GM12872 (cell line): ENCODE data around the gene ITGB7.

Experiments used
- TF ChIP-seq, protein P1 (sequence below): IDR thresholded peaks from 3 replicates; pipeline ENCODE4 v1.5.1; 2011; ENCODE audit warnings: low read depth, mild to moderate bottlenecking, low read length, moderate library complexity; ENCODE audit not compliant: insufficient read depth

The ITGB7 gene

DNA sequence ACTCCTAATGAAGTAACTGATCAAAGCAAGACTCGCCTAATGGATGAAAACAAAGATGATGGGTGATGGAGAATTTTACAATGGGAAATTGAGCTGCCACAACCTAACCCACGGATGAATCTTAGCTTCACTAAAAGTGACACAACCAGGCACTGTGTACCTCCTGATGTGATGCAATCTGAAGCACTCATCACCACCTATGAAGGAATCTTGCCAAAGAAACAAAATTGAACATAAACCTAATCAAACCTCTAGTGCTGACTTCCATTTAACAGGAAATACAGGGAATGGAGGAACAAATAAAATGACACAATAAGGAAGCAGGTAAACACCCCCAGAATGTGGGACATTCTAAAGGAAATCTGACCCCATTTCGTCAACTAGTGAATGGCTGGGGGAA, 38.2 kb upstream of the ITGB7 start:
- TF ChIP-seq, protein P1, sequence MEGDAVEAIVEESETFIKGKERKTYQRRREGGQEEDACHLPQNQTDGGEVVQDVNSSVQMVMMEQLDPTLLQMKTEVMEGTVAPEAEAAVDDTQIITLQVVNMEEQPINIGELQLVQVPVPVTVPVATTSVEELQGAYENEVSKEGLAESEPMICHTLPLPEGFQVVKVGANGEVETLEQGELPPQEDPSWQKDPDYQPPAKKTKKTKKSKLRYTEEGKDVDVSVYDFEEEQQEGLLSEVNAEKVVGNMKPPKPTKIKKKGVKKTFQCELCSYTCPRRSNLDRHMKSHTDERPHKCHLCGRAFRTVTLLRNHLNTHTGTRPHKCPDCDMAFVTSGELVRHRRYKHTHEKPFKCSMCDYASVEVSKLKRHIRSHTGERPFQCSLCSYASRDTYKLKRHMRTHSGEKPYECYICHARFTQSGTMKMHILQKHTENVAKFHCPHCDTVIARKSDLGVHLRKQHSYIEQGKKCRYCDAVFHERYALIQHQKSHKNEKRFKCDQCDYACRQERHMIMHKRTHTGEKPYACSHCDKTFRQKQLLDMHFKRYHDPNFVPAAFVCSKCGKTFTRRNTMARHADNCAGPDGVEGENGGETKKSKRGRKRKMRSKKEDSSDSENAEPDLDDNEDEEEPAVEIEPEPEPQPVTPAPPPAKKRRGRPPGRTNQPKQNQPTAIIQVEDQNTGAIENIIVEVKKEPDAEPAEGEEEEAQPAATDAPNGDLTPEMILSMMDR = no peak

DNA sequence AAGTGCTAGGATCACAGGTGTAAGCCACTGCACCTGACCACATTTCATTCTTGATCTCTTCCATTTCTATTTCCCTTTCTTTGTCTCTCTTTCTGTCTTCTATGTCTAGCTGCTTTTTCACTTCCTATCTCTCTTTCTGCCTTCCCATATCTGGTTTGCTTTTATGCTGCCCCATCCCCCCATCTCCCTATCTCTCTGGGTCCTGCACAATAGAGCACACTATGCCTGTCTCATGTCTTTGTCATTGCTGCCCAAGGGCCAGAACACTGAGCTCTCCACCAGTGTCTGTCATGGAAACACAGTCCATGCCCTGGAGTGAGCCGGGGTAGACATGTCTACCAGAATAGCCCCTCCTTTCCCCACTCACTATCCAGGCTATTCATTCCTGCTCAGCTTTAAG, 37.3 kb upstream of the ITGB7 start:
- TF ChIP-seq, protein P1 = no peak

DNA sequence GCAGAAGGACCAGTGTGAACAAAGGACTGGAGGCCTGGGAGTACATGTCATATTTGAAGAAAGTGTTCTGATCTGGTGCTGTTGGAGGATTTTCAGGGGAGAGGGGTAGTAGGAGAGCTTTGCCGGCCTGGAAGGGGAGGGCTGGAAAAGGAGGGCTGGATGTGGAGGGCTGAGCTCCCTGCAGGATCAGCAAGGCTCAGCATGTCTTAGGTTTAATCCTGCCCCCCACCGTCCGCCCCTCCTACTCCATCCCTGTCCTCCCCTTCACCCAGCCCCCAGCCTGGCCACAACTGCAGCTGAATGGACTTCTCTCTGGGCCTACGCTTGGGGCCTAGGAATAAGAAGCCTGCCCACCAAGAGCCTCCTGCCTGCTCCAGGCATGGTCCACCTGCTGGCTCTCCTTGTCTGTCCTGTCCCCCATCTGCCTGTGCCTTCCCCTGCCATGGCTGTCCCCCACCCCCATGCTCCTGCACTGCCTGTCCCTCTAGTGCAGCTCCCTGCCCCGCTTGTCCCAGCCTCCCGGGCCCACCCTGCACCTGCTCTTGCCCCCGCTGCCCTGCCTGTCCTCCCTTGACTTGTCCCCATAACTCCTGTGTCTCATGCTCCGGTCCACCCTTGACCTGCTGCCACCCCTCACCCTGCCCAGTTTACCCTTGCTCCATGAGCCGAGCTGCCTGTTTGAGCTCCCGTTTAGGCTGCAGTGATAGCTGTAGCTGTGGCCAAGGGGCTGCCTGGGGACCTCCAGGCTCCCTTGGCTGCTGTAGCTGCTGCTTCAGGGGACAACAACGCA, 34.8 kb upstream of the ITGB7 start:
- TF ChIP-seq, protein P1 = no peak

DNA sequence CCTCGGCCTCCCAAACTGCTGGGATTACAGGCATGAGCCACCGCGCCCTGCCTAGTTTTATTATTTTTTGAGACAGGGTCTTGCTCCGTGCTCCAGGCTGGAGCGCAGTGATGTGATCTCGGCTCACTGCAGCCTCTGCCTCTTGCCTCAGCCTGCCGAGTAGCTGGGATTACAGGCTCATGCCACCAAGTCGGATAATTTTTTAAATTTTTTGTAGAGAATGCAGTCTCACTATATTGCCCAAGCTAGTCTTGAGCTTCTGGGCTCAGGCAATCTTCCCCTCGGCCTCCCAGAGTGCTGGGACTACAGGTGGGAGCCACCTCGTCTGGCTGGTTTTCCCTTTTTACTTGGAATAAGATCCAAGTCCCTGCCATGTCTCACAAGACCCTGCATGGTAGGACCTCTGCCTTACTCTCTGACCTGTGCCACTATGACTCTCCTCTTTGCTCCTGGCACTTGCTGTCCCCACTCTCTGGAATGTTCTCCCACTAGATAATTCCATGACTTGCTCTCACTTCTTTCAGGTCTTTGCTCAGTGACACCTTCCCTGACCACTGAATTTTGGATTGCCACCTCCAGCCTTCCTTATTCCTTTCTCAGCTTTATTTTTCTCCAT, 32.7 kb upstream of the ITGB7 start:
- TF ChIP-seq, protein P1 = no peak

DNA sequence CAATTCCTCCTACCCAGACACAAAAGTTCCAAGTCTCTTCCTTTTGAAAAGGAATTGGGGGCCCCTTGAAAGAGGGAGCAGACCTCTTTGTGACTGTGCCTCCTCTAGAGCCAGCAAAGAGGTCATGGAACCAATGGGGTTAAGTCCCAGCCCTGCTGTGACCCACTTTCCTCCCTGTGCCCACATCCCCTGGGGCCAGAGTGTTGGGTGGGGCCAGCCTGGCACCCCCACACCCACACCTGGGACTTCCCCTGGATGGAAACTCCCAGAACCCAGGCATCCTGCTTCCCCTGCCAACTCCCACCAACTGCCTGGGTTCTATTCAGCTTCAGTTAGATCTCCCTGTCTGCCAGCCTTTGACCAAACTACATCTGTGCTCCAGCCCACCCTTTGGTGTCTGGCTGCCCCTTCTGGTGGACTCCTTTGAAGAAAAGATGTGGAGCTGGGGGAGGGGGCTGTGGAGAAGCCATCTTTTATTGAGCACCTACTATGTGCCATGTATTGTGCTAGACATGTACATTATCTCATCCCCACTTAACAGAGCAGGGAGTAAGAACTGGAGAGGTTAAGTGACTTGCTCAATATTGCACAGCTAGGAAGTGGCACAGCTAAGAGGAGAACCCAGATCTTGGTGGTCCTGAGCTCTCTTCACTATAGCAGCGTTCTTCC, 29.5 kb upstream of the ITGB7 start:
- TF ChIP-seq, protein P1 = no peak

DNA sequence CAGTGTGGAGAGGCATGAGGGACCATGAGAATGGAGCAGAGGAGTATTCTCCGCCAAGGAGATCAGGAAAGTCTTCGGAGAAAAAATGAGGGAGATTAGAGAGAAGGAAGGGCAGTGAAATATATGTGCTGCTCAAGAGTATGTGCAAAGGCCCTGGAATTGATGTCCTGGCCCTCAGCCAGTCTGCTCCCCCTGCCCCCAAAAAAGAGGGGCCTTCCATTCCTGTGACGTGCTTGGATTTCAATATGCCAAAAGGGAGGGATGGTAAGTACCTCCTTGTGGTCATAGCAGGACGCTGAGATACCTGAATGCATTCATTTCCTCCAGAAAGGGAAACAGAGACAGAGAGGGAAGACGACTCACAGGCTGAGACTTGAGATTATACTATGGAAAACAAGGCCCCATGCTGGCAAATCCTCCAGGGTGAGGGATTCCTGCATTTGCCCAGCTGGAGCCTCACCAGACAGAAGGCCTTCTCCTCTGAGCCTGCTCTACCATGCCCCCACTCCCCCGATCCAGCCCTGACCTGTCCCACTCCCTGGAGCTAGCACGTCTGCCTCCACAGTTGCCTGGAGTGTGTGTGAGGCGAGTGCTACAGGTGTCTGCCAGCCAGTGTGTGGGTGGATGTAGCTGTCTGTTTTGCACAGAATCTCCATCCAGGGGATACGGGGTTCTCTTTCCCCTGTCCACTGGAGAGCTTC, 28.8 kb upstream of the ITGB7 start:
- TF ChIP-seq, protein P1 = no peak

DNA sequence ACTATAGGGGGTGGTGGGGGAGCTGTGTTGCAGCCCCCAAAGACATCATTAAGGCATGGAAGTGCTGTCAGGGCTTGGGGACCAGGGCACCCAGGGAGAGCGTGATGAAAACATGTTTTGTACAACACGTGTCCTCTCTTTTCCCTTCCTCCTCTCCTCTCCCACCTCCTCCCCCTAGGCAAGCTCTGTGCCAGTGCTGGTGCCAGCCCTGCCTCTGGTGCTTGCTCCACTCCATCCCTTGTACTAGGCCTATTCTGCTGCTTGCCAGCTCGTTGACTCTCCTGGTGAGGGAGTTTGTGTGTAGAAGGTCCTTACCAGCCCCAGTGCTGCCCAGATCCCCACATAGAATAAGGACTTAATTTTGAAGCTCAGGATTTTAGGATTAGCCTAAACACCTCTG, 28.1 kb upstream of the ITGB7 start:
- TF ChIP-seq, protein P1 = no peak
